Measurements from ENCODE around the gene MATCAP1.

The MATCAP1 gene

GRCh38 chr16:67173323-67173722 is 10.4 kb downstream of the MATCAP1 start:
- DNase-seq (ENCODE audit: low read depth): no peak

- no peak for DNase-seq (ENCODE audit: low read depth)
Observed at GRCh38 chr16:67170949-67171649, 12.7 kb downstream of the MATCAP1 start.

- DNase-seq (ENCODE audit: low read depth): peak; percentile 42
Observed at GRCh38 chr16:67170168-67170948, 13.4 kb downstream of the MATCAP1 start, which contains the start of gene NOL3. Gene NOL3 (plus strand): TSS chr16:67170538.

GRCh38 chr16:67169642-67170167 is 14.1 kb downstream of the MATCAP1 start:
- DNase-seq (ENCODE audit: low read depth): no peak

GRCh38 chr16:67169011-67169451 is 14.7 kb downstream of the MATCAP1 start:
- no peak for DNase-seq (ENCODE audit: low read depth)

DNA sequence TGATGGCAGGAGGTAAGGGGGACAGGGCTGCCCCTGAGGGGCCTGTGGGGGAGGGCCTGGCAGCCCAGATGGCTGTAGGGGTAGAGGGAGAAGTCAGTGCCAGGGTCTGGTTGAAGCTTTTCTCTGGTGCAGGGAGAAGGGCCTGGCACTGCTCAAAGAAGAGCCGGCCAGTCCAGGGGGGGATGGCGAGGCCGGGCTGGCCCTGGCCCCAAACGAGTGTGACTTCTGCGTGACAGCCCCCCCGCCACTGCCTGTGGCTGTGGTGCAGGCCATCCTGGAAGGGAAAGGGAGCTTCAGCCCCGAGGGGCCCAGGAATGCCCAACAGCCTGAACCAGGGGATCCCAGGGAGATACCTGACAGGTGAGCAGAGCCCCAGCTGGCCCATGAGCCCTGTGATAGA is 16.2 kb downstream of the MATCAP1 start:
- DNase-seq (ENCODE audit: low read depth): no peak

- no peak for DNase-seq (ENCODE audit: low read depth)
Observed at GRCh38 chr16:67166598-67167168, 17.1 kb downstream of the MATCAP1 start.

DNA sequence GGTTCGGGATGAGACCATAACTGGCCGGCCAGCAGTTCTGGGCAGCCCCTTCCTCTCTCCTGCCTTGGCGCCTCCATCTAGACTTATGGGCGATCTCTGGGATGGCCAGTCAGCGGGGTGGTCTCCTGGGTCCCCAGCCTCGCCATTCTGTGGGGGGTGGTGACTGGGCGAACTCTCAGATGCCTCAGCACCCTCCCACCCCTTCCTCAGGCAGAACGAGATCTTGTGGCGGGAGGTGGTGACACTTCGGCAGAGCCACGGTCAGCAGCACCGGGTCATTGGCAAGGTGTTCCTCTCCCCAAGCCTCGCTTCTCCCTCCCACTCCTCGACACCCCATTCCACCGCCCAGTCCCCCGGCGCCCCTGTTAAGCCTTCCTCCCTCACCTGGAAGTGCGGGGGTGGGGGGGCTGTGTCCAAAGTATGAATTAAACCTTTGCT is 17.6 kb downstream of the MATCAP1 start:
- DNase-seq (ENCODE audit: low read depth): no peak

DNA sequence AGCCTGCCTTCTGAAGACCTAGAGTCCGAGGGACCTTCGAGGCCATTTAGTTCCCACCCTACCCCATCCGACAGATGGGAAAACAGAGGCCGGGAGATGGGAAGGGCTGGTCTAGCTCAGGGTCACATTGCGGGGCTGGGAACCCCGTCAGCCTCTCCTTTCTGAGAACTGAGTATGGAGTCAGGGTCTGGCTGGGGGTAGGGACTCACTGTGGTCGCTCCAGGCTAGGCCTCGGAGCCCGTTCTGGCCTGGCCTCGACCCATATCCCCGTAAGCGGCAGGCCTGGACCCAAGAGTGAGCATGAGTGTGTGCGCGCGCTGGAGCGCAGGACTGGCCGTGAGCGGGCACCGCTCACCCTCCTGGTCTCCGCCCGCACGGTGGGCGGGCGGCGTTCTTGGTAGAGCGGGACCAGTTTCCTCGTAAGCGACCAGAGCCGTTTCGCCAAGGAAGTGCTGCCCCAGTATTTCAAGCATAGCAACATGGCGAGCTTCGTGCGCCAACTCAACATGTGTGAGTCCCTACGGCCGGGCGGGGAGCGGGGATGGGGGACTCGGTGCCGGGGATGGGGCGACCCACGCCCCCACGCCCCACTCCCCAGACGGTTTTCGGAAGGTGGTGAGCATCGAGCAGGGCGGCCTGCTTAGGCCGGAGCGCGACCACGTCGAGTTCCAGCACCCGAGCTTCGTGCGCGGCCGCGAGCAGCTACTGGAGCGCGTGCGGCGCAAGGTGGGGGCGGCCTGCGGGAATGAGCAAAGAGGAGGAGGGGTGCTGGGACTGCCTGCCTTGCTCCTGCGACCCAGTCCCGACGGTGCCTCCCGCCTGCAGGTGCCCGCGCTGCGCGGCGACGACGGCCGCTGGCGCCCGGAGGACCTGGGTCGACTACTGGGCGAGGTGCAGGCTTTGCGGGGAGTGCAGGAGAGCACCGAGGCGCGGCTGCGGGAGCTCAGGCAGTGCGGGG is 18.4 kb downstream of the MATCAP1 start:
- no peak for DNase-seq (ENCODE audit: low read depth)

- no peak for DNase-seq (ENCODE audit: low read depth)
Observed at GRCh38 chr16:67164599-67165061, 19.1 kb downstream of the MATCAP1 start, which contains the start of gene HSF4. Gene HSF4 (plus strand): TSS chr16:67164745. CDS start chr16:67164812, 67 bp downstream.

DNA sequence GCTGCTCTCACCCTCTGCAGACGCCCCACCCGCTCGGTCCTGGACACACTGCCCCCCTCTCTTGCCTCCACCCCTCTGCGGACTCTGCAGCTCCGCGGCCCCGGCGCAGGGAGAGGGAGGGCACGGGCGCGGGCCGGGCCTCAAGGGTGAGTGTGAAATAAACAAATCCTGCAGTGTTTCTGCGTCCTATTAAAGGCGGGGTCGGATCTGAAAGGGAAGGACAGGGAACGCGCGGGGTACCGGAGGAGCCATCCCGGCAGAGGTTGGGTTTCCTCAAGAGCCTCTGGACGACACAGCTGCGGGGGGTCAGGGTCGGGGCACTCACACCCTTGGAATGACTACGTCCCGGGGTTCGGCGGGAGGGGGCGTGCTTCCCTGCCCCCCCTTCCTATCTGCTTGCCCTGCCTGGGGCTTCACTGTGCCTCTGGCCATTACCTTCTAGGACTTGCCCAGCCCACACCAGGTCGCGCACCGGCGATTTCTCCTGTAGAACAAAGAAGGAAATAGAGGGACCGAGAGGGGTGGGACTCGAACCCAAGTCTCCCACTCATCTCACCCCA is 19.7 kb downstream of the MATCAP1 start:
- DNase-seq (ENCODE audit: low read depth): no peak

- DNase-seq (ENCODE audit: low read depth): no peak
Observed at GRCh38 chr16:67163164-67163998, 20.4 kb downstream of the MATCAP1 start.

GRCh38 chr16:67162506-67163163 is 21.1 kb downstream of the MATCAP1 start:
- DNase-seq (ENCODE audit: low read depth): no peak

- DNase-seq (ENCODE audit: low read depth): no peak
Observed at GRCh38 chr16:67161595-67162058, 22.1 kb downstream of the MATCAP1 start.

DNA sequence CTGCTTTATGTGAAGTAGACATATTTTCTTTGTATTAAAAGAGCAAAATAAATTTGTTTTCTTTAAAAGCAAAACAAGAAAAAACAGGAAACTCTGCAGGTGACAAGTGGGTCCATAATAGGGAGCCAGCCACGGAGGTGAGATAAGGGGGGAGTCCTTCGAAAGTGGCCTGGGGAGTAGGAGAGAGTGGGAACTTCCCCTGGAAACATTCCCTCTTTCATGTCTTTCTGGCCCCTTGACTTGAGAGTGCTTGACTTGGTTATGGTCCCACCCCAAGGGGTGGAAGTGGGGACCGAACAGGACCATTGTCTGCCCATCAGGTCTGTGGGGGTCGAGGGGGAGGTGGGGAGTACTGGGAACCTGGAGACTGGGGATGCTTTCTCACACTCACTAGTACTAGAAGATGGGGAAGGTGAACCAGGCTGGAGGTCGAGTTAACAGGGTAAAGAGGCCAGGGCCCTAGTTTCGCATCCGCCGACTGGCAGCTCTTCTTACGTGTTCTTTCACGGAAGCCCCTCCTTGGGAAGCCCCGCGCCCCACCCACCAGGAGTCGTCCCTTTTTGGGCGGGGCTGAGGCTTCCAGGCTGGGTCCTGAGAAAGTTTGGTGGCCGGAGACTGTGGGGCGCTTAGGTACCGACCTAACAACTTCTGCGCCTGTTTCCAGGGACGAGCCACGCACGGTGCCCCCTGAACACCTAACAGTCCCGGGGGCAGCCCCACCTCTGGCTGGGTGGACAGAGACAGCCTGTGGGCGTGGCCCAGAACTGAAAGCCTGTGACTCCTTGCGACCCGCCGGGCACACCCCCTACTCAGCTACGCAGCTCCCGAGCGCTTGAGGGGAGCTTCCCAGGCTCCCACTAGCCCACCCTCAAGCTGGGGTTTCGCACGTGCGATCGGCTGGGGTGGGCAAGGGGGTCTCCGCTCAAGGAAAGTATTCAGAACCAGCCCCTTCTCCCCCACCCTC is 24.8 kb downstream of the MATCAP1 start:
- DNase-seq (ENCODE audit: low read depth): no peak

GRCh38 chr16:67157892-67158635 is 25.7 kb downstream of the MATCAP1 start:
- DNase-seq (ENCODE audit: low read depth): no peak

- no peak for DNase-seq (ENCODE audit: low read depth)
Observed at GRCh38 chr16:67157106-67157748, 26.5 kb downstream of the MATCAP1 start.
